Endothelial cell of umbilical vein (primary cell): ENCODE data around the gene ZNF792. TPM values are rescaled to one million over a fixed set of nuclear protein-coding genes. Genes with fewer than 3 reads are reported as not detected.
"Not testable (repeated sequence)": the region's sequence is repeated elsewhere in the genome, so short reads cannot be mapped to it uniquely, and the experiment has no call there.

ENCODE experiments used
- BruUV-seq: library from RNA; stranded (reverse); fragments of 400-500 nt; replicated peaks from 2 replicates; lab custom pipeline; 2021; lab: Mats Ljungman, UMichigan
- CTCF ChIA-PET: fragments of 300-600, 350-600 bp; sonication (Branson Sonifier 250); formaldehyde crosslinking; loops from one replicate; lab custom pipeline; 2021; ENCODE audit warnings: antibody characterized with exemption, inconsistent platforms; lab: Charles Lee
- POLR2A ChIA-PET: fragments of 300-600, 350-600 bp; sonication (Branson Sonifier 250); formaldehyde crosslinking; loops from one replicate; lab custom pipeline; 2021; ENCODE audit warnings: antibody characterized with exemption, inconsistent platforms; lab: Charles Lee
- DNase-seq: peaks from one replicate; pipeline ENCODE4 v3.0.0-alpha.2; 2011; ENCODE audit warnings: low read depth, low spot score
- FAIRE-seq: peaks from 2 replicates; lab custom pipeline; 2011; peaks lifted over from hg19 to GRCh38; lab: Jason Lieb, UNC
- H2AFZ ChIP-seq: 2 replicates; pipeline ENCODE4 v1.6.0; 2012; ENCODE audit warnings: low read depth, low read length, control low read depth, inconsistent platforms
- H3K27ac ChIP-seq: 2 replicates; pipeline ENCODE4 v1.5.1; 2011; ENCODE audit warnings: low read depth, mild to moderate bottlenecking, control low read depth, low read length, moderate library complexity; ENCODE audit not compliant: insufficient read depth
- H3K27me3 ChIP-seq, 2 experiments: 2 replicates each; pipeline versions ENCODE4 v1.6.0 to v1.6.1; 2011; ENCODE audit warnings: low read length in 2 of 2, mixed read lengths in 1 of 2; ENCODE audit not compliant: control insufficient read depth in 2 of 2, insufficient read depth in 2 of 2
- H3K36me3 ChIP-seq, 2 experiments: 2 replicates in 1 of 2; 3 replicates in 1 of 2; pipeline ENCODE4 v1.5.1; 2011; ENCODE audit warnings: low read length in 2 of 2, mild to moderate bottlenecking in 1 of 2, moderate library complexity in 1 of 2; ENCODE audit not compliant: control insufficient read depth in 2 of 2, insufficient read depth in 2 of 2; ENCODE audit errors: extremely low read depth in 1 of 2
- H3K4me1 ChIP-seq: 3 replicates; pipeline ENCODE4 v1.5.1; 2011; ENCODE audit warnings: mild to moderate bottlenecking, low read length; ENCODE audit not compliant: control insufficient read depth, insufficient read depth; ENCODE audit errors: extremely low read depth
- H3K4me2 ChIP-seq: 2 replicates; pipeline ENCODE4 v1.6.1; 2011; ENCODE audit warnings: low read length, control low read depth, mixed read lengths; ENCODE audit not compliant: insufficient read depth
- H3K4me3 ChIP-seq, 3 experiments: fragments of 200-600 bp in 1 of 3; sonication (generic), shearing (Covaris generic) in 1 of 3; replicated peaks in 1 of 3; 2 replicates each; pipeline ENCODE4 v1.5.1; 2011 to 2016; ENCODE audit warnings: control low read depth in 3 of 3, low read length in 3 of 3, mild to moderate bottlenecking in 2 of 3, inconsistent platforms in 1 of 3, low read depth in 1 of 3, moderate library complexity in 1 of 3; ENCODE audit not compliant: insufficient read depth in 1 of 3
- H3K79me2 ChIP-seq: 2 replicates; pipeline ENCODE4 v1.6.0; 2012; ENCODE audit warnings: low read length, inconsistent platforms; ENCODE audit not compliant: control insufficient read depth, insufficient read depth
- H3K9ac ChIP-seq: replicated peaks from 2 replicates; pipeline ENCODE3; 2011; ENCODE audit warnings: low read length, control low read depth; ENCODE audit not compliant: insufficient read depth; ENCODE audit errors: extremely low read depth
- H3K9me1 ChIP-seq: replicated peaks from 3 replicates; pipeline ENCODE4 v1.6.0; 2011; ENCODE audit warnings: mild to moderate bottlenecking, low read length; ENCODE audit not compliant: control insufficient read depth, insufficient read depth; ENCODE audit errors: extremely low read depth
- H3K9me3 ChIP-seq: replicated peaks from 2 replicates; pipeline ENCODE4 v1.5.1; 2012; ENCODE audit warnings: low read length, inconsistent platforms; ENCODE audit not compliant: control insufficient read depth, insufficient read depth
- H4K20me1 ChIP-seq: replicated peaks from 2 replicates; pipeline ENCODE3; 2011; ENCODE audit warnings: mild to moderate bottlenecking, low read length; ENCODE audit not compliant: control insufficient read depth, insufficient read depth; ENCODE audit errors: extremely low read depth
- JUN ChIP-seq: IDR thresholded peaks from 2 replicates; pipeline ENCODE4 v1.6.1; 2011; ENCODE audit warnings: borderline replicate concordance, low read depth; ENCODE audit not compliant: insufficient read length, insufficient read depth
- dilution Hi-C: fragments of 300-500 bp; cut with MboI; formaldehyde crosslinking; loops from one replicate; pipeline ENCODE4 v1.15.0; 2019; ENCODE audit warnings: low sequenced_read_pairs; ENCODE audit not compliant: extremely low pct_ligation_motif_present
- intact Hi-C: fragments of 100-400 bp; cut with micrococcal nuclease; formaldehyde crosslinking; loops from one replicate; pipeline ENCODE4 v1.10.0; 2022
- polyA plus RNA-seq, 4 experiments: library from polyadenylated mRNA; depleted of rRNA in 3 of 4; stranded (reverse) in 3 of 4; unstranded in 1 of 4; fragments of >200 nt; gene quantifications; 2 replicates each; pipeline versions ENCODE4 v1.2.1 to v1.2.3, GENCODE V29; 2011 to 2012; ENCODE audit warnings: missing spikeins in 1 of 4
- total RNA-seq: library from RNA; stranded (reverse); gene quantifications from 2 replicates; pipeline ENCODE4 v1.2.3, GENCODE V29; 2021

ZNF792 gene
- total and polyA plus RNA-seq, 2 donors (not counting 3 experiments of a cell fraction or from before 2014, with no cell fraction given) = 11.3 to 19.8 TPM

GRCh38 chr19:34918190-34918589 is 45.8 kb downstream of the ZNF792 start:
- Histone ChIP-seq H3K36me3 (no peaks in the 10 kb centered on the region), H3K4me2 (no peak overlapping the region), H3K27ac (no peak overlapping the region), H3K27me3 (no peaks in the 10 kb centered on the region), H2AFZ (no peak overlapping the region), H3K9me3 (no peaks in the 10 kb centered on the region), H3K9ac (no peak overlapping the region), H4K20me1 (no peaks in the 10 kb centered on the region), H3K9me1 (no peaks in the 10 kb centered on the region), H3K4me1 (no peaks in the 10 kb centered on the region), H3K4me3 (no peak overlapping the region), H3K79me2 (no peaks in the 10 kb centered on the region)
- DNase-seq = no peak
- no peak for TF ChIP-seq JUN
- intact Hi-C loops = no loop called here
- dilution Hi-C loops = no loop called here
- ChIA-PET POLR2A (no interaction called here), CTCF (no interaction called here)
- FAIRE-seq = no peak
- no TSS peak for BruUV-seq

GRCh38 chr19:34917144-34917543 is 46.9 kb downstream of the ZNF792 start:
- H3K36me3 ChIP-seq, H3K9me1 ChIP-seq, H3K4me1 ChIP-seq, BruUV-seq, H3K79me2 ChIP-seq, DNase-seq, POLR2A ChIA-PET, H3K27ac ChIP-seq, intact Hi-C loops, H3K9me3 ChIP-seq, CTCF ChIA-PET, H4K20me1 ChIP-seq, H2AFZ ChIP-seq, H3K9ac ChIP-seq, dilution Hi-C loops, H3K4me3 ChIP-seq, H3K4me2 ChIP-seq, FAIRE-seq, H3K27me3 ChIP-seq: not testable (repeated sequence)
